Panc1 (cell line): Measurements from ENCODE around the gene GARS1.

Experiments
- CTCF ChIP-seq: fragments of 450-650 bp; IDR thresholded peaks from 2 replicates; pipeline ENCODE4 v1.5.1; 2017; ENCODE audit warnings: mild to moderate bottlenecking
- POLR2AphosphoS5 ChIP-seq: IDR thresholded peaks from 2 replicates; pipeline ENCODE4 v1.6.1; 2012; ENCODE audit warnings: mild to moderate bottlenecking, low read depth, low read length, moderate library complexity
- REST ChIP-seq, 2 experiments: IDR thresholded peaks; 2 replicates each; pipeline ENCODE4 v1.6.1; 2011 to 2012; ENCODE audit warnings: low read depth in 2 of 2, control low read depth in 1 of 2, low read length in 1 of 2, mild to moderate bottlenecking in 1 of 2, moderate library complexity in 1 of 2; ENCODE audit not compliant: insufficient read depth in 1 of 2
- TCF7L2 ChIP-seq: IDR thresholded peaks from 2 replicates; pipeline ENCODE4 v1.6.1; 2011; ENCODE audit warnings: mild to moderate bottlenecking, low read depth, low read length, inconsistent platforms

- TF ChIP-seq CTCF (no peak), POLR2AphosphoS5 (no peak), TCF7L2 (no peak), REST (IDR thresholded peaks at IDR 0.05; ENCODE audit: insufficient read depth in 1 of 2, low read depth in 2 of 2, low read length in 1 of 2) (no peak)
Measured at GRCh38 chr7:30605832-30606231, 11.2 kb downstream of the GARS1 start.
